ENCODE measurements around the gene AGFG2.
"Not testable (repeated sequence)": the region's sequence is repeated elsewhere in the genome, so short reads cannot be mapped to it uniquely, and the experiment has no call there.

GRCh38 chr7:100548446-100548845 lies 9.4 kb downstream of the AGFG2 start:
- not testable (repeated sequence) for TF ChIP-seq CTCF, POLR2A (IDR thresholded peaks at IDR 0.05)

All from lower leg skin (tissue), 3 donors.